Ovary (tissue), 9 donors: ENCODE measurements around the gene GPD2. TPM values are rescaled to one million over a fixed set of nuclear protein-coding genes. Genes with fewer than 3 reads are reported as not detected.
"Not testable (repeated sequence)": the region's sequence is repeated elsewhere in the genome, so short reads cannot be mapped to it uniquely, and the experiment has no call there.

Experiments
- DNase-seq, 5 donors: peaks; one replicate each; pipeline ENCODE4 v3.0.0-alpha.2; 2019 to 2020
- H3K27ac ChIP-seq, 2 donors: fragments of 200-600 bp; one replicate each; pipeline versions ENCODE4 v1.5.1 to v1.8.0; 2019 to 2022
- H3K27me3 ChIP-seq: fragments of 200-600 bp; one replicate; pipeline ENCODE4 v1.8.0; 2022
- H3K36me3 ChIP-seq: fragments of 200-600 bp; sonication (generic); one replicate; pipeline ENCODE4 v1.5.1; 2019
- H3K4me1 ChIP-seq: one replicate; pipeline ENCODE4 v1.8.1; 2013; ENCODE audit warnings: mild to moderate bottlenecking, moderate library complexity; ENCODE audit not compliant: insufficient read depth
- H3K4me3 ChIP-seq: fragments of 200-600 bp; sonication (generic); one replicate; pipeline ENCODE4 v1.5.1; 2017
- H3K9me3 ChIP-seq, 2 donors: fragments of 200-600 bp in 1 of 2; sonication (generic) in 1 of 2; one replicate each; pipeline versions ENCODE4 v1.5.1 to v1.8.1; 2013 to 2019; ENCODE audit warnings: mild to moderate bottlenecking in 1 of 2, moderate library complexity in 1 of 2
- CTCF ChIP-seq, 3 donors: fragments of 450-650 bp in 2 of 3; fragments of 200-600 bp in 1 of 3; IDR thresholded peaks; one replicate each; pipeline versions ENCODE4 v1.5.1 to v1.8.0; 2016 to 2022; ENCODE audit warnings: antibody characterized with exemption in 3 of 3, mild to moderate bottlenecking in 1 of 3
- EP300 ChIP-seq: sonication (generic); formaldehyde crosslinking; IDR thresholded peaks from one replicate; pipeline ENCODE4 v1.6.1; 2017; ENCODE audit warnings: antibody characterized with exemption
- POLR2A ChIP-seq: fragments of 450-650 bp; IDR thresholded peaks from one replicate; pipeline ENCODE4 v1.6.1; 2017; ENCODE audit warnings: antibody characterized with exemption, mild to moderate bottlenecking, moderate library complexity
- WGBS, 3 donors: extraction: QIAGEN DNeasy Blood & Tissue Kit in 1 of 3; methylation state at CpG; one replicate each; pipeline versions ENCODE4 v1.1.5 to v1.1.7; 2013 to 2017; 5-methylcytosine and 5-hydroxymethylcytosine counted together
- intact Hi-C, 4 donors: fragments of 100-400 bp; cut with DNase I; formaldehyde crosslinking; loops; one replicate each; pipeline versions ENCODE4 v1.11.0 to v1.15.1; 2022 to 2023
- polyA plus RNA-seq, 2 donors: library from polyadenylated mRNA; stranded (reverse); fragments of 200-250 nt in 1 of 2; fragments of 350-450 nt in 1 of 2; fragmentation: Illumina TruSeq in 1 of 2; extraction: RNeasy Lipid Tissue Mini Kit (QIAGEN cat#74804) in 1 of 2; gene quantifications; one replicate each; pipeline ENCODE4 v1.2.3, GENCODE V29; 2013 to 2014
- total RNA-seq, 7 donors: library from RNA; depleted of rRNA in 2 of 7; stranded (reverse); fragments of >200 nt in 2 of 7; fragmentation: NEBNext Ultra II Directional in 3 of 7; extraction: Animal tissue kit (Norgen Biotek cat#: 25700) in 3 of 7; gene quantifications; one replicate each; pipeline versions ENCODE4 v1.1.0 to v1.2.4, GENCODE V29; 2016 to 2023
- donor health status: DM: no; HTN: no; CAD: no; lungs with moderate emphysema.
- donor health status: DM: no; HTN: no; CAD: no.
- donor health status: Bipolar disorder and iron deficiency.
- donor health status: DM: yes; HTN: yes; CAD: no.
- donor health status: DM: no; HTN: no; CAD: no.
- donor health status: DM: yes; HTN: yes; CAD: no.

The GPD2 gene
- total and polyA plus RNA-seq, 9 donors: 6.7 to 61.7 (median 24.5) TPM

GRCh38 chr2:156615836-156616322, 179.7 kb downstream of the GPD2 start:
- Histone ChIP-seq H3K36me3 (no peaks in the 10 kb centered on the region), H3K9me3 (no peaks in the 10 kb centered on the region), H3K27me3 (no peaks in the 10 kb centered on the region), H3K27ac (no peak overlapping the region), H3K4me1 (no peaks in the 10 kb centered on the region), H3K4me3 (no peak overlapping the region)
- intact Hi-C loops: no loop called here
- no peak for DNase-seq
- 45 to 55% (median 51%) methylated on average over 2 of the region's 2 CpGs for WGBS, 3 donors
- TF ChIP-seq CTCF (IDR thresholded peaks at IDR 0.05): no peak
- no peak for TF ChIP-seq POLR2A
- no peak for TF ChIP-seq EP300

- H3K9me3 ChIP-seq, intact Hi-C loops: not testable (repeated sequence)
- 96 to 98% (median 98%) methylated on average over 33 of the region's 33 CpGs for WGBS, 3 donors
Observed at GRCh38 chr2:156618071-156618470, 181.9 kb downstream of the GPD2 start.

GRCh38 chr2:156619021-156619539, 182.9 kb downstream of the GPD2 start:
- Histone ChIP-seq H3K36me3 (no peaks in the 10 kb centered on the region), H3K27me3 (no peaks in the 10 kb centered on the region), H3K4me1 (no peaks in the 10 kb centered on the region), H3K9me3 (no peaks in the 10 kb centered on the region), H3K27ac (no peak overlapping the region), H3K4me3 (no peak overlapping the region)
- intact Hi-C loops: no loop called here
- TF ChIP-seq EP300: no peak
- no peak for TF ChIP-seq POLR2A
- TF ChIP-seq CTCF (IDR thresholded peaks at IDR 0.05): no peak
- no peak for DNase-seq
- 90 to 93% (median 91%) methylated on average over 2 of the region's 2 CpGs for WGBS, 3 donors

More at GRCh38 chr2:156618071-156618470, 181.9 kb downstream of the GPD2 start:
- not testable (repeated sequence) for H3K27me3 ChIP-seq, DNase-seq, H3K36me3 ChIP-seq, H3K27ac ChIP-seq, H3K4me1 ChIP-seq, H3K4me3 ChIP-seq

- Histone ChIP-seq H3K27me3 (no peaks in the 10 kb centered on the region), H3K4me1 (peaks cover 2% of the 10 kb centered on the region), H3K4me3 (no peak overlapping the region), H3K27ac (no peak overlapping the region), H3K9me3 (no peaks in the 10 kb centered on the region), H3K36me3 (no peaks in the 10 kb centered on the region)
- intact Hi-C loops: no loop called here
- TF ChIP-seq POLR2A (no peak), EP300 (no peak), CTCF (IDR thresholded peaks at IDR 0.05) (no peak)
- 77 to 91% (median 87%) methylated on average over 1 of the region's 1 CpG for WGBS, 3 donors
- DNase-seq: no peak
Observed at GRCh38 chr2:156622491-156622890, 186.3 kb downstream of the GPD2 start.

- Histone ChIP-seq H3K4me1 (peaks cover 2% of the 10 kb centered on the region), H3K36me3 (no peaks in the 10 kb centered on the region), H3K27ac (no peak overlapping the region), H3K9me3 (no peaks in the 10 kb centered on the region), H3K4me3 (no peak overlapping the region), H3K27me3 (no peaks in the 10 kb centered on the region)
- WGBS, 3 donors: 26 to 28% (median 26%) methylated on average over 5 of the region's 5 CpGs
- peak in 1 of 5 donors; percentile 20 for DNase-seq
- intact Hi-C loops: no loop called here
- TF ChIP-seq POLR2A: no peak
Observed at GRCh38 chr2:156625360-156626170, 189.4 kb downstream of the GPD2 start.
